ENCODE results near the gene TMEM89. TPM values are rescaled to one million over a fixed set of nuclear protein-coding genes. Genes with fewer than 3 reads are reported as not detected.

Gene TMEM89
- total RNA-seq, 2 experiments from 2014 or later, result 0.75 TPM; not detected in 1

DNA sequence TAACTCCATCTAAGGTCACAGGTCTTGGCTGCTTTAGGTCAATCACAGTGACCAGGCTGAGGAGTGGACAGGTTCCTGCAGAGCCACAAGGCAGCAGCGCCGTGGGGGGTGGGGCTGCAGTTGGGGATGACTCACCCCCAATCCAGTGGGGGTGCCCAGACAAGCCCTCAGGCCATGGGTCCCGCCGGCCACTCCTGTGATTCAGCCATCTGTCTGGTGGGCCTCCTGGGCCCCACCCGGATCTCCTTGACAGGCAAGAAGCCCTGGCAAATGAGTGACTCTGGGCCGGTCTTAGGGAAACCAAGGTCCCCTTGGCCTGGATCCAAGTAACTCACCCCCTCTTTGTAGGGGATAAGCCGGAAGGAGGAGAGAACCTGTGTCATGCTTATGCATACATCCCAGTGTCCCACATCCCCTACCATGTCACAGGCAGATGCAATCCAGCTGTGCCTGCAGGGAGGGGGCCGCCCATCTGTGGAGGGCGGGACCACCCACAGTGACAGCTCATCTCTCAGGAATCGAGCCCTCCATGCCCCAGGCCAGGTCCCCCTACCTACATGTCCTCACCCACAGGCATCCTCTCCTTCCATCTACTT lies 25.9 kb downstream of the TMEM89 start:
- no peak for DNase-seq
- Mint-ChIP-seq H3K4me1 (ENCODE audit: low read depth) (peaks cover 5% of the 10 kb centered on the region), H3K27me3 (peaks cover 24% of the 10 kb centered on the region), H3K9me3 (no peaks in the 10 kb centered on the region), H3K4me3 (no peak overlapping the region), H3K27ac (no peak overlapping the region), H3K36me3 (peaks cover 12% of the 10 kb centered on the region)
- CTCF ChIA-PET, result no interaction called here
- POLR2A ChIA-PET, result no interaction called here
- intact Hi-C loops (cut with micrococcal nuclease), result no loop called here

DNA sequence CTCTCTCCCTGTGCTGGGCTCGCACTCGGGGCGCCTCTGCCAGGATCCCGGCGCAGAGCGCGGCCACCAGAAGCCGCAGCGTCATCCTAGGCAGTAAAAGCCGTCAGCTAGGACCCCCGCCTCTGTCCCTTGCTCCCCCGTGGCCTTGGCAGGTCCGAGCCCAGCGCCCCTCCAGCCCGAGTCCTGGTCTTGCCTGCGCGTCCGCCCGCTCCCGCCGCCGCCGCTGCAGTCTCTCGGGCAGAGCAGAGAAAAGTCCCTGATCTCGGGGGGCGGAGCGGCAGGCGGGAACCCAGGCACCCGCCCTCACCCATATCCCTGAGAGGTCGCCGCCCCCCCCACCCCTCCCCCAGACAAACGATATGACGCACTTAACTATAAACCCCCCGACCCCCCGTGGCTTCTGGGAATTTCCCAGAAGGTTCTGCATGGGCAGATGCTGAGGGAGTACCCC lies 26.5 kb downstream of the TMEM89 start, which contains the start of gene COL7A1:
Gene COL7A1, minus strand, starts transcription at position 255 of the 451 bp plus-strand sequence. Its CDS starts 170 bp downstream, at position 85.
- ChIA-PET POLR2A (no interaction called here), CTCF (no interaction called here)
- H3K4me3 Mint-ChIP-seq, result no peak within 1 kb of the TSS
- H3K9me3 Mint-ChIP-seq, result no peaks in the 10 kb centered on the region
- DNase-seq, result no peak
- intact Hi-C loops (cut with micrococcal nuclease), result no loop called here
- peaks cover 6% of the 10 kb centered on the region for H3K36me3 Mint-ChIP-seq
- H3K27ac Mint-ChIP-seq, result no peak within 1 kb of the TSS
- peaks cover 24% of the 10 kb centered on the region for H3K27me3 Mint-ChIP-seq
- H3K4me1 Mint-ChIP-seq (ENCODE audit: low read depth), result peaks cover 5% of the 10 kb centered on the region

GRCh38 chr3:48594417-48595049 lies 27.0 kb downstream of the TMEM89 start:
- DNase-seq, result no peak
- Mint-ChIP-seq H3K4me3 (no peak overlapping the region), H3K36me3 (peaks cover 5% of the 10 kb centered on the region), H3K27me3 (peaks cover 29% of the 10 kb centered on the region), H3K4me1 (ENCODE audit: low read depth) (peaks cover 5% of the 10 kb centered on the region), H3K9me3 (no peaks in the 10 kb centered on the region), H3K27ac (no peak overlapping the region)
- CTCF ChIA-PET, result no interaction called here
- POLR2A ChIA-PET, result no interaction called here
- intact Hi-C loops (cut with micrococcal nuclease), result no loop called here

DNA sequence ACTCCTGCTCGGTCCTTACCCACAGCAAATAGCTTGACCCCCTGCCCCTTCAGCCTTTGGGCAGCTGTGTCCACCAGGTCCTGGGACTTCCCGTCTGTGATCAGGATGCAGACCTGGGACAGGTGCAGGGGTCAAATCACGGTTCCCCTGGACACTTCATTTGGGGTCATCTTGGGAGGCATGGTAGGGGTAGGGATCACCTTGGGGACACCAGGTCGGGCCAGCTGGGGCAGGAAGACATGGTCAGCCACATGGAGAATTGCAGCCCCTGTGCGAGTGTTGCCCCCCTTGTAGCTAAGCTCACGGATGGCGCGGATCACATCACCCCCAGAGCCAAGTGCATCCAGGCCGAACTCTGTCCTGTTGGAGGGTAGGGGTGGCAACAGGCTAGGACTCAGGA lies 28.2 kb downstream of the TMEM89 start:
- no peak for DNase-seq
- H3K9me3 Mint-ChIP-seq, result no peaks in the 10 kb centered on the region
- peaks cover 36% of the 10 kb centered on the region for H3K27me3 Mint-ChIP-seq
- H3K4me1 Mint-ChIP-seq (ENCODE audit: low read depth), result peaks cover 5% of the 10 kb centered on the region
- POLR2A ChIA-PET, result no interaction called here
- no peaks in the 10 kb centered on the region for H3K36me3 Mint-ChIP-seq
- CTCF ChIA-PET, result no interaction called here
- no peak overlapping the region for H3K4me3 Mint-ChIP-seq
- intact Hi-C loops (cut with micrococcal nuclease), result no loop called here
- no peak overlapping the region for H3K27ac Mint-ChIP-seq

- no peaks in the 10 kb centered on the region for H3K36me3 Mint-ChIP-seq
- CTCF ChIA-PET, result no interaction called here
- no peaks in the 10 kb centered on the region for H3K9me3 Mint-ChIP-seq
- POLR2A ChIA-PET, result no interaction called here
- no peak overlapping the region for H3K4me3 Mint-ChIP-seq
- H3K27me3 Mint-ChIP-seq, result peaks cover 36% of the 10 kb centered on the region
- intact Hi-C loops (cut with micrococcal nuclease), result no loop called here
- H3K4me1 Mint-ChIP-seq (ENCODE audit: low read depth), result peaks cover 5% of the 10 kb centered on the region
- DNase-seq, result no peak
- no peak overlapping the region for H3K27ac Mint-ChIP-seq
Observed at GRCh38 chr3:48592519-48593087, 29.0 kb downstream of the TMEM89 start.

DNA sequence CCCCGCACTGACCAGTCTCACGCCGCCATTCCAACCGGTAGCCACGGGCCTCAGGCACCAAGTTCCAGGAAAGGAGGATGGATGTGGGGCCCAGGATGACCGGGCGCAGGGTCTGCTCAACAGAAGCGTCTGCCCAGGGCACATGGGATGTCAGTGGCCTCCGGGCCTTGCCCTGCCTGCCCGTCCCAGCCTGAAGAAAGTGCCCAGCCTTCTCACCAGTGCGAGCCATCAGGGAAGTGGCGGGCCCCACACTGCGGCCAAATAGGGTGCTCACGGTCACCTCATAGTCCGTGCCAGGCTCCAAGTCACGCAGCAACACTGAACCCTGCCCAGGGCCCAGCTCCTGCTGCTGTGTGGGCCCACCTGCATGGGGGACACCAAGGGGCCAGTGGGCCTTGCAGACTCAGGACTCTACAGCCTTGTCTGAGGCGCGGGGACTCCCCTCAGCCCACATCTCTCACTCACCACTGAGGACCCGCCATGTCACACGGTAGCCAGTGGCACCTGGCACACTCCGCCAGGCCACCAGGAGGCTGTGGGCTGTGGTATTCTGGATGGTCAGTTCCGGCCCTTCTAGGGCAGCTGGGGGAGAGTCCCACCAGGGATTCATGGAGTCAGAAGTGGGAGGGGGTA lies 29.6 kb downstream of the TMEM89 start:
- Mint-ChIP-seq H3K9me3 (no peaks in the 10 kb centered on the region), H3K27ac (no peak overlapping the region), H3K4me3 (no peak overlapping the region), H3K4me1 (ENCODE audit: low read depth) (peaks cover 5% of the 10 kb centered on the region), H3K27me3 (peaks cover 36% of the 10 kb centered on the region), H3K36me3 (no peaks in the 10 kb centered on the region)
- CTCF ChIA-PET, result no interaction called here
- POLR2A ChIA-PET, result no interaction called here
- intact Hi-C loops (cut with micrococcal nuclease), result no loop called here
- no peak for DNase-seq

DNA sequence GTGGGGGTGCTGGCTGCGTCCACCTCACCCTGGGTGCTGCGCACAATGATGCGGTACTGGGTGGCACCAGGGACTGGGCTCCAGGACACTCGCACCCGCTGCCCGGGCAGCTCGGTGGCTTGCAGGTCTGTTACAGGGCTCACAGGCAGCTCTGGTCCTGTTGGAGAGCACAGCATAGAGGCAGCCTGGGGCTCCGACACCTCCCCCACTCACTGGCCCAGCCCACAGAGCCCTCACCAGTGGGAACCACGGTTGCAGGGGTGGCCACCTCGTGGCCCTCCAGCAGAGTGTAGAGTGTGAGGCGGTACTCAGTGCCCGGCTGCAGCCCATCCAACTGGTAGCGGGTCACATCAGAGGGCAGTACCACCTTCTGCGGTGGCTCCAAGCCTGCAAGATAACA lies 30.1 kb downstream of the TMEM89 start:
- peaks cover 38% of the 10 kb centered on the region for H3K27me3 Mint-ChIP-seq
- no peaks in the 10 kb centered on the region for H3K9me3 Mint-ChIP-seq
- intact Hi-C loops (cut with micrococcal nuclease), result no loop called here
- peaks cover 5% of the 10 kb centered on the region for H3K4me1 Mint-ChIP-seq (ENCODE audit: low read depth)
- no peak overlapping the region for H3K4me3 Mint-ChIP-seq
- DNase-seq, result no peak
- no peaks in the 10 kb centered on the region for H3K36me3 Mint-ChIP-seq
- ChIA-PET POLR2A (no interaction called here), CTCF (no interaction called here)
- no peak overlapping the region for H3K27ac Mint-ChIP-seq

DNA sequence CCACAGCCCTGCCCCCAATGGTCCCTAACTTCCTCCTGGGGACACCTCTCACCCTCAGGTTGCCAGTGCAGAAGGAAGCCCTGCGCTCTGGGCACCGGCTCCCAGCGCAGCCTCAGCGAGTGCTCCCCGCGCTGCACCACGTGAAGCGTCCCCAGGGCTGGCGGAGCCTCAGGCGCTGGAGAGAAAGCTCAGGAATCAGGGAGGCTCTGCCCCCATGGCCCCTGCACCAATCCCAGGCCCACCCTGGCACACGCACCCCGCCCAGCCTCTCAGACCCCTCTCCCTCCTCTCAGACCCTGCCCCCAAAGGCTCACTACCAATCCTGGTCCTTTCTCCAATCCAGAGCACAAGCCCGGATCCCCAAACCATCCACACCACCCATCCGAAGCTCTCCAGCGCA lies 33.3 kb downstream of the TMEM89 start:
- intact Hi-C loops (cut with micrococcal nuclease), result no loop called here
- Mint-ChIP-seq H3K36me3 (no peaks in the 10 kb centered on the region), H3K4me3 (no peak overlapping the region), H3K4me1 (ENCODE audit: low read depth) (no peaks in the 10 kb centered on the region), H3K27me3 (peaks cover 28% of the 10 kb centered on the region), H3K9me3 (no peaks in the 10 kb centered on the region), H3K27ac (no peak overlapping the region)
- no peak for DNase-seq
- CTCF ChIA-PET, result interaction anchor here (1.1 kb wide), 1 partner anchor 39 kb away, joined by 3 read pairs; no protein-coding TSS in a partner anchor
- POLR2A ChIA-PET, result no interaction called here

- intact Hi-C loops (cut with micrococcal nuclease), result no loop called here
- H3K9me3 Mint-ChIP-seq, result no peaks in the 10 kb centered on the region
- no peak for DNase-seq
Observed at GRCh38 chr3:48587686-48588085, 33.9 kb downstream of the TMEM89 start.

DNA sequence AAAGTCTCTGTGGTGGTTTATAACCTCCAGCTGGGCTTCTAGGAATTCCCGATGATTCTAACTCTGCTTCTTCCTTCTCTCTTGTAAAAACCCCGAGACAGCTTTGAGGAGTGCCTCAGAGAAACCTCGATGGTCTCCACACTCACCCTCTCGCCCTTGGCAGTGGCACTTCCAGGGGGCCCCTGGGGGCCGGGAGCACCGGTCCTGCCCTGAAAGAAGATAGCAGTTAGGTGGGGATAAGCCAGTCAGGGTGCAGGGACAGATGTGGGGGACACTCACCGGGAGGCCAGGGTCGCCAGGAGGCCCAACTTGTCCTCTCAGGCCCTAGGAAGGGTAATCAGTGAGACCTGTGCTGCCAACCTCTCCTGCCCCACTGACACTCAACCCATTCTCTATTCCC lies 36.2 kb downstream of the TMEM89 start:
- Mint-ChIP-seq H3K4me1 (ENCODE audit: low read depth) (no peaks in the 10 kb centered on the region), H3K27me3 (peaks cover 14% of the 10 kb centered on the region), H3K36me3 (no peaks in the 10 kb centered on the region), H3K27ac (no peak overlapping the region), H3K4me3 (no peak overlapping the region), H3K9me3 (no peaks in the 10 kb centered on the region)
- no peak for DNase-seq
- ChIA-PET POLR2A (no interaction called here), CTCF (no interaction called here)
- intact Hi-C loops (cut with micrococcal nuclease), result no loop called here

More at GRCh38 chr3:48587686-48588085, 33.9 kb downstream of the TMEM89 start:
- H3K27me3 Mint-ChIP-seq, result peaks cover 22% of the 10 kb centered on the region
- ChIA-PET CTCF (no interaction called here), POLR2A (no interaction called here)
- no peaks in the 10 kb centered on the region for H3K36me3 Mint-ChIP-seq
- H3K27ac Mint-ChIP-seq, result no peak overlapping the region
- no peaks in the 10 kb centered on the region for H3K4me1 Mint-ChIP-seq (ENCODE audit: low read depth)
- H3K4me3 Mint-ChIP-seq, result no peak overlapping the region

DNA sequence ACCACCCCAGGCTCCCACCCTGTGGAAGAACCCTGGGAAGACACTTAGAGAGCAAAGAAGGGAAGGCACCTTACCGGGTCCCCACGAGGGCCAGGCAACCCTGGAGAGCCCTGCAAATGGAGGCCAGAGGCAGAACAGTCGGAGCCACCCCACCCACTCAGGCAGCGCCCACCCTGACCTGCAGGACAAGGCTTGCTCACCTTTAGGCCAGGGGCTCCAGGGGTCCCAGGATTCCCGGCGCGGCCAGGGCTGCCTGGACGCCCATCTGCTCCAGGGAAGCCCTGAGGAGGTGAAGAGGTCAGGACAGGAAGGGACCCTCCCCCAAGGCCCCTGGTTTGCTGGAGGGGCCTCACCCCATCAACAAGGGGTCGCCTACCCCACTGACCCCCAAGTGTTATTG lies 36.7 kb downstream of the TMEM89 start:
- no peak overlapping the region for H3K4me3 Mint-ChIP-seq
- peaks cover 13% of the 10 kb centered on the region for H3K27me3 Mint-ChIP-seq
- H3K36me3 Mint-ChIP-seq, result no peaks in the 10 kb centered on the region
- no peaks in the 10 kb centered on the region for H3K4me1 Mint-ChIP-seq (ENCODE audit: low read depth)
- H3K9me3 Mint-ChIP-seq, result no peaks in the 10 kb centered on the region
- DNase-seq, result no peak
- intact Hi-C loops (cut with micrococcal nuclease), result no loop called here
- ChIA-PET CTCF (no interaction called here), POLR2A (no interaction called here)
- no peak overlapping the region for H3K27ac Mint-ChIP-seq

GRCh38 chr3:48581621-48582481 lies 39.7 kb downstream of the TMEM89 start:
- no peaks in the 10 kb centered on the region for H3K4me1 Mint-ChIP-seq (ENCODE audit: low read depth)
- ChIA-PET CTCF (no interaction called here), POLR2A (no interaction called here)
- DNase-seq, result no peak
- no peak overlapping the region for H3K4me3 Mint-ChIP-seq
- peaks cover 2% of the 10 kb centered on the region for H3K27me3 Mint-ChIP-seq
- no peaks in the 10 kb centered on the region for H3K36me3 Mint-ChIP-seq
- intact Hi-C loops (cut with micrococcal nuclease), result no loop called here
- no peak overlapping the region for H3K27ac Mint-ChIP-seq
- no peaks in the 10 kb centered on the region for H3K9me3 Mint-ChIP-seq
